Mesodermal cell (in vitro differentiated cells): ENCODE measurements around the gene CAV1.
A peak's percentile ranks its signal among the peaks of the same experiment; 100 is the strongest.
"Not testable (repeated sequence)": the region's sequence is repeated elsewhere in the genome, so short reads cannot be mapped to it uniquely, and the experiment has no call there.

Experiments
- H3K27ac ChIP-seq: 2 replicates; pipeline ENCODE4 v1.7.0; 2013; ENCODE audit warnings: mild to moderate bottlenecking, low read depth, low read length, moderate library complexity; ENCODE audit not compliant: severe bottlenecking
- H3K36me3 ChIP-seq: 2 replicates; pipeline ENCODE4 v1.7.1; 2013; ENCODE audit warnings: mild to moderate bottlenecking, low read length, moderate library complexity; ENCODE audit not compliant: control insufficient read depth, insufficient read depth
- H3K4me1 ChIP-seq: one replicate; pipeline ENCODE4 v1.7.1; 2013; ENCODE audit warnings: mild to moderate bottlenecking, low read length; ENCODE audit not compliant: insufficient read depth, control insufficient read depth, poor library complexity, severe bottlenecking
- H3K4me3 ChIP-seq: 2 replicates; pipeline ENCODE4 v1.7.0; 2013; ENCODE audit warnings: low read length, control low read depth, mild to moderate bottlenecking; ENCODE audit not compliant: insufficient read depth, poor library complexity, severe bottlenecking; ENCODE audit errors: extremely low read depth
- H3K9me3 ChIP-seq: 2 replicates; pipeline ENCODE4 v1.7.1; 2013; ENCODE audit warnings: mild to moderate bottlenecking, low read length, moderate library complexity; ENCODE audit not compliant: control insufficient read depth
- WGBS, 2 experiments: methylation state at CpG; one replicate each; pipeline ENCODE4 v1.1.5; 2013; ENCODE audit warnings: missing lambda C conversion rate in 2 of 2; ENCODE audit not compliant: insufficient coverage in 2 of 2; 5-methylcytosine and 5-hydroxymethylcytosine counted together

The CAV1 gene

DNA sequence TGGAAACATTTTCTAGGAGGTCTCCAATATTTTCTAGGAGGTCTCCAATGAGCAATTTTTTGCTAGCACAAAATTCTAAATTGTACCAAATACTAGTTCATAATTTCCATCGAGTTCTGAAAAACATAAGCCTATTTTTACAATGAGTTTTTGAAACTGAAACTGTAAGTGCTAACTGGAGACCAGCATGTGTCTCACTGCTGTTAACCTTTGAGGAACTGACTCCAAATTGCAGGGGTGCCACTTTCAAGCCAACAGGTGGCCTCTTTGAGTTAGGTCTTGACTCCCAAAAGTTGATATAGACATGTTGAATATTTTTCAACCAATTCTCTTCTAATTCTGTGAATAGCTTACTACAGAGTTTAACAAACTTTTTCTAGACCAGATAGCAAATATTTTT lies 58.8 kb downstream of the CAV1 start:
- H3K4me3 ChIP-seq: no peak overlapping the region
- peak overlapping the region; percentile 63 for H3K27ac ChIP-seq
- peaks cover 22% of the 10 kb centered on the region for H3K4me1 ChIP-seq
- WGBS, 2 experiments: no CpG with 5 or more reads among the region's 1 CpG
- H3K9me3 ChIP-seq: peaks cover 3% of the 10 kb centered on the region
- H3K36me3 ChIP-seq: no peaks in the 10 kb centered on the region

DNA sequence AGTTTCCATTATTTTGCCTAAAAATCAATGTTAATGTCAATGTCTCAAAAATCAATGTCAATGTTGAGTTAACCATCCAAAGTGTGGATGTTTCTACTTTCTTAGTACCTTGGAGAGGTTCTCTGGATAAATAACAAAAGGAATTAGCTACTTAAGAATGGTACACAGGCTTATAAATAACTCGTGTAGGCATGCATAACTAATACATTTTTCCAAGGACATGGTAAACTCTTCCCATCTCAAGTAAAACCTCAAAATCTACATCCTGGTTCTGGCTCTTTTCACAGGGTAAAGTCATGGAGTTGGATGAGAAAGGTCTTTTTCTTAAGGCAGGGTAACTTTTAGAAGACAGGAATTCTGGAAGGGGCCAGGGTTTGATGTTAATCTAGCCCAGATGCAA lies 59.9 kb downstream of the CAV1 start:
- H3K4me1 ChIP-seq: peaks cover 22% of the 10 kb centered on the region
- no CpG with 5 or more reads among the region's 1 CpG for WGBS, 2 experiments
- no peak overlapping the region for H3K27ac ChIP-seq
- no peaks in the 10 kb centered on the region for H3K9me3 ChIP-seq
- no peaks in the 10 kb centered on the region for H3K36me3 ChIP-seq
- H3K4me3 ChIP-seq: no peak overlapping the region

DNA sequence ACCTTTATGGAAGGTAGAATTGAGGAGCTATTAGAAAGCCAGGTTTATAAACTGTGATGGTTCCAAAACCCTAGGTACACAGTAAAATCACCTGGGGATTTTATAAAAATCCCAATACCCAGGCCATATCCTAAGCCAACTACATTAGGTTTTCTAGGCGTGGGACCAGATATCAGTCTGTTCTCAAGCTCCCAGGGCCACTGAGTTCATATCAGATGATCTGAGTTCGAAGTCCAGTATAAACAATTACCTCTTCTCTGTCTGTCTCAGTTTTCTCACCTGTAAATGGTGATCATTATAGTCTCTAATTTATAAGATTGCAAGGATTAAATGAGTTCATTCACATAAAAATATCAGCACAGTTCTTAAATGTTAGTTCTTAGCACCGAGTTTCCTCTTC lies 60.6 kb downstream of the CAV1 start:
- Histone ChIP-seq H3K9me3 (no peaks in the 10 kb centered on the region), H3K27ac (no peak overlapping the region), H3K36me3 (no peaks in the 10 kb centered on the region), H3K4me3 (no peak overlapping the region), H3K4me1 (peaks cover 22% of the 10 kb centered on the region)
- 100% methylated on average over 1 to 2 of the region's 3 CpGs for WGBS, 2 experiments

DNA sequence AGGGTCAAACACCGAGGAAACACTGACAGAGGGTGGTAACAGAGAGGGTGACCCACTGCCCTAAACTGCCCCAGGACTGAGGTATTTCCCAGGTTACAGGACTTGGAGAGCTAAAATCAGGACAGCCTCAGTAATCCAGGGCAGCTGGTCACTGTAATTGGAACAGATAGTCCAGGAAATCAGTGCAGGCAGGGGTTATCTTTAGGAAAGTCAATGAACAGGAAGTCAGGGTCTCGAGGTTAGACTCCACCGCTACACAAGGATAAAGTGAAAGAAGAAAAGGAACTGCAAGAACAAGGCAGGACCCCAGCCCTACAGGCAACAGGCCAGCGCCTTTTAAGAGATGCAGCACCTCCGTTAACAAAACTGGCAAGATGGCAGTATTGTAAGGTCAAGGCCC lies 61.1 kb downstream of the CAV1 start:
- H3K4me1 ChIP-seq: peaks cover 22% of the 10 kb centered on the region
- no peak overlapping the region for H3K4me3 ChIP-seq
- WGBS, 2 experiments: 91 to 95% methylated on average over 5 of the region's 5 CpGs
- H3K36me3 ChIP-seq: no peaks in the 10 kb centered on the region
- H3K9me3 ChIP-seq: no peaks in the 10 kb centered on the region
- no peak overlapping the region for H3K27ac ChIP-seq

DNA sequence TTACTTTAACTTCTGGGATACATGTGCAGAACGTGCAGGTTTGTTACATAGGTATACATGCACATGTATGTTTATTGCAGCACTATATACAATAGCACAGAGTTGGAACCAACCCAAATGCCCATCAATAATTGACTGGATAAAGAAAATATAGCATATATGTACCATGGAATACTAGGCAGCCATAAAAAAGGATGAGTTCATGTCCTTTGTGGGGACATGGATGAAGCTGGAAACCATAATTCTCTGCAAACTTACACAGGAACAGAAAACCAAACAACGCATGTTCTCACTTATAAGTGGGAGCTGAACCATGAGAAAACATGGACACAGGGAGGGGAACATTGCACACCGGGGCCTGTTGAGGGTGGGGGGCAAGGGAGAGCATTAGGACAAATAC lies 62.4 kb downstream of the CAV1 start:
- H3K4me3 ChIP-seq, H3K27ac ChIP-seq, H3K36me3 ChIP-seq, H3K9me3 ChIP-seq: not testable (repeated sequence)
- peaks cover 22% of the 10 kb centered on the region for H3K4me1 ChIP-seq
- WGBS, 2 experiments: 94 to 100% methylated on average over 1 to 2 of the region's 3 CpGs

DNA sequence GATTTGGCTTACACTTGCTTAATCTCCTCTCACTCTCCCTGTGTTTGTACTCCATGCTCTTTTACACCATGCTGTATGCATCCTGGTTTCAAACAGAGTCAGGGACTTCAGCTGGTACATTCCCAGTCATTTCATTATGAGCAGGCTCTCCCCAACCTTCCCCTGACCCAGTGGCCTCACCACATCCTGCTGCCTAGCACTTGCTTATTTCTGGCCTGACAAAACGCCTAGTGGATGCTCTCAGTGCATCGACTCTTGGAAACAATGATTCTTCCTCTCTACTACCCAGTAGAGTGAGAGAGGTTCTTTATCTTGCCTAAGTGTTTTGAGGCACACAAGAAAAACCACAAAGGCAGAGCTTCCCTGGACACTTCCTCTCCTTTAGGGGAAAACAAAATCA lies 63.4 kb downstream of the CAV1 start:
- no peaks in the 10 kb centered on the region for H3K9me3 ChIP-seq
- H3K4me1 ChIP-seq: peaks cover 12% of the 10 kb centered on the region
- no peaks in the 10 kb centered on the region for H3K36me3 ChIP-seq
- peak overlapping the region; percentile 60 for H3K27ac ChIP-seq
- H3K4me3 ChIP-seq: no peak overlapping the region
- no CpG with 5 or more reads among the region's 2 CpGs for WGBS, 2 experiments

DNA sequence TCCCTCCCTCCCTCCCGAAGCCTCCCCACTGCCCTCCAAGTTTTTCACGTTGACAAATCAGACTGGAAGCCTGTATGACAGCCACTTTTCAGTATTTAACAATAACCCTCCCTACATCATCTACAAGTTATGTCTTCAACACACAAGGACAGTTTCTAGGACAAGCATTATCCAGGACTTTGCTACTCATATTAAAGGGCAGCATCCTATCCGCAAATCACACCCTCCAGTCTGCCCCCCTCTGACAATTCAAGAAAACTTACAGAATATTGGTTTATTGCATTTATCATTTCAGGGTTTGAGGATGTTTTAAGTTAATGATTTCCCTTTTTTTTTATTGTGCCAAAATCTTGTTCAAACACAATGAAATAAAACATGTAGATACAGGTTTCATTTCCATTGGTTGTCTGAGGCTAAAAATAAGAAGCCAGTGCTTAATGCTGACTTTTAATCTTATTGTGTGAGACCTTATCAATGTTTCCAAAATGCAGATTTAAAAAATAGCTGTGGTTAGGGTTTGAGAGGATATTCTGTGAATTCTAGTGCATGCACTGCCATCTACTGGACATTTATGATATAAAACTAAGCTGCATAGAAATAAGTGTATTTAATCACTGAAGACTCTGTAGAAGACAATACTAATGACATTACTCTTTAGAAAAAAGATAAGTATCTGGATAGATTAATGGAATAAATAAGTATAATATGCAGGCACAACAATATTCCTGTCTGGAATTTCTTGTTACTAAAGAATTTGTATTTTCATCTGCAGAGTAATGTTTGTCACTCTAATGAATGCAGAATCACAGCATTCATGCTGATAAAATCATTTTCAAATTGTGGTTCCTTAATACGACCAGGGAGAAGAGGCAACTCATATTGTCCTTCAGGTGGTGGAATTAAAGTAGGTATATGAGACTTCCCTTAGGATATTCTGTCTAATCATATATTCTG lies 64.1 kb downstream of the CAV1 start:
- H3K4me1 ChIP-seq: peaks cover 7% of the 10 kb centered on the region
- 18 to 28% methylated on average over 2 of the region's 4 CpGs for WGBS, 2 experiments
- no peak overlapping the region for H3K4me3 ChIP-seq
- no peaks in the 10 kb centered on the region for H3K36me3 ChIP-seq
- peak overlapping the region; percentile 60 for H3K27ac ChIP-seq
- H3K9me3 ChIP-seq: no peaks in the 10 kb centered on the region

DNA sequence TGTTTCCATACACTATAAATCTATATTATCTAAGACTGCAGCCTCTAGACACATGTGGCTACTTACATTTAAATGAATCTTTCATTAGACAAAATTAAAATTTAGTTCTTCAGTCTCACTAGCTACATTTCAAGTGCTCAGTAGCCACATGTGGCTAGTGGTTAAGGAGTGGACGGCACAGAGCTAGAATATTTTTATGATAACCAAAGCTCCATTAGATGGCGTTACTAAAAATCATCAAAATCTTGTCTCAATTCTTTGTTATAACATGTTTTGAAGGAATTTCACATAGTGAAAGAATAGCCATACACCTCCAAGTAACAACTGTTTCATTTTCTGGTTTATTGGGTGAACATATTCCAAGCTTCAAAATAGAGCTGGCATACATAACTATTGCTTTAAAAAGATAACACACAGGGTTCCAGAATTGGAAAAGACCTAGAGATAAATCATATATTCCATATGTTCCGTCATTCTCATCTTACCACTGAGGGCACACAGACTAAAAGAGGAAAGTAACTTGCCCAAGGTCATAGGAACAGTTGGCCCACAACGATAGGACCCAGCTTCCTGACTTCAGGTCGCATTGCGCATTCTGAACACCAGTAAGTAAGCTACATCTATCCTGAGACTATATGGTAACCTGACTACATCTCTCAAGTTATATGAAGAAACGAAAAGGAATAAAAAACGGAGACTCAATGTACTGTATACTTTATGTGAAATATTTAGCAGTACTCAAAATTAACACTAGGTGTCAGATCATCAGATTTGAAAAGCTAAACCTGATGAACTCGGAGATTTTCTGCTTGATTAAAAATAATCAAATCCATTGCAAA lies 66.6 kb downstream of the CAV1 start:
- Histone ChIP-seq H3K4me1 (peaks cover 7% of the 10 kb centered on the region), H3K4me3 (no peak overlapping the region), H3K9me3 (no peaks in the 10 kb centered on the region), H3K36me3 (no peaks in the 10 kb centered on the region), H3K27ac (no peak overlapping the region)
- WGBS, 2 experiments: 87% methylated on average over 4 of the region's 9 CpGs; no CpG with 5 or more reads in 1 of the 2 experiments

DNA sequence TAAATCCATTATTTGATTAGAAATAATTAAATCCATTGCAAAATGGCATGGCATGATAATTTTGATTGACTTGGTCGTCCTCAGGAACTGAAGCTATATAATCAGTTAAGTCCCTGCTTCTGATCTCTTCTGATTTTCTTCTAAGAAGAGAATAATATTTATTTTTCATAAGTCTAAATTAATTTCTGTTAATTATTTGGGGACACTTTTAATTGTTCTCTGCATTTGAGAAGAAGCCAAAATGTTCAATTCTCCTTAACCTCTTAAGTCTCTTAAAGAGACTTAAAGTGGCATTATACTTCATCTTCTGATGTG lies 67.2 kb downstream of the CAV1 start:
- no CpG with 5 or more reads among the region's 1 CpG for WGBS, 2 experiments
- no peak overlapping the region for H3K4me3 ChIP-seq
- H3K4me1 ChIP-seq: peaks cover 7% of the 10 kb centered on the region
- no peak overlapping the region for H3K27ac ChIP-seq
- H3K9me3 ChIP-seq: no peaks in the 10 kb centered on the region
- no peaks in the 10 kb centered on the region for H3K36me3 ChIP-seq

DNA sequence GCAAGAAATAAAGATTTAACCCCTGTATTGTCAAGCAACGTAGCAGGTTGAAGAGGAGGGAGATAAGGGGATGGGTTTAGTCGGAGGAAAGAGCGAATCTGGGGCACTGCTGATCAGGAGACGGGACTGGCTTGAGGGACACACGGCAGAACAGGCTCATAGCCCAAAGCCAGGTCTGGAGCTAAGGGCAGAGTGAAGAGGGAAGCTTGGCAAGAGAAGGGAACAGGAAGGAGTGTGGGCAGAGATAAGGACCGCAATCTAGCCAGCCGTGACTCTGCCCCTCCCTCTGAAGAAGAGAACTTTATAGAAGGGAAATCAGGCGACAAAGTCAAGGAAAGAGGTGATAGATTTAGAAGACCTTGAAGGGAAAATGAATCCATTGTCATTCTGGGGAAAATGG lies 67.6 kb downstream of the CAV1 start:
- no peak overlapping the region for H3K27ac ChIP-seq
- no peaks in the 10 kb centered on the region for H3K9me3 ChIP-seq
- 64 to 66% methylated on average over 8 of the region's 8 CpGs for WGBS, 2 experiments
- no peaks in the 10 kb centered on the region for H3K36me3 ChIP-seq
- H3K4me3 ChIP-seq: no peak overlapping the region
- H3K4me1 ChIP-seq: peaks cover 7% of the 10 kb centered on the region
